Thoracic aorta (tissue), 2 donors: ENCODE data around the gene YBX3. TPM values are rescaled to one million over a fixed set of nuclear protein-coding genes. Genes with fewer than 3 reads are reported as not detected.
"Not testable (repeated sequence)": the region's sequence is repeated elsewhere in the genome, so short reads cannot be mapped to it uniquely, and the experiment has no call there.

Source experiments
- ATAC-seq: fragments of 150-250 bp; one replicate; pipeline ENCODE4 v1.8.0; 2017; ENCODE audit warnings: low read depth; ENCODE audit not compliant: insufficient number of reproducible peaks, low FRiP score
- DNase-seq: peaks from one replicate; pipeline ENCODE4 v3.0.0-alpha.2; 2020; ENCODE audit warnings: low spot score
- H3K27ac ChIP-seq, 2 donors: fragments of 200-600 bp; sonication (generic); 1 replicate in 1 of 2; 2 replicates in 1 of 2; pipeline ENCODE4 v1.5.1; 2016; ENCODE audit warnings: mild to moderate bottlenecking in 2 of 2, moderate library complexity in 2 of 2
- H3K27me3 ChIP-seq: fragments of 200-600 bp; sonication (generic); replicated peaks from 2 replicates; pipeline ENCODE4 v1.6.0; 2016; ENCODE audit warnings: mild to moderate bottlenecking; ENCODE audit not compliant: insufficient read depth
- H3K36me3 ChIP-seq: fragments of 200-600 bp; sonication (generic); one replicate; pipeline ENCODE4 v1.5.1; 2016
- H3K4me1 ChIP-seq, 2 donors: fragments of 200-600 bp; sonication (generic); 1 replicate in 1 of 2; 2 replicates in 1 of 2; pipeline versions ENCODE4 v1.5.1 to v1.6.0; 2016; ENCODE audit warnings: low read depth in 2 of 2, mild to moderate bottlenecking in 1 of 2; ENCODE audit not compliant: control insufficient read depth in 1 of 2
- H3K4me3 ChIP-seq: fragments of 200-600 bp; sonication (generic); 2 replicates; pipeline ENCODE4 v1.5.1; 2016; ENCODE audit warnings: mild to moderate bottlenecking
- H3K9me3 ChIP-seq: fragments of 200-600 bp; sonication (generic); 2 replicates; pipeline ENCODE4 v1.5.1; 2016
- total RNA-seq, 2 donors: library from RNA; depleted of rRNA; stranded (reverse); fragments of >200 nt; gene quantifications; one replicate each; pipeline versions ENCODE4 v1.1.0 to v1.2.3, GENCODE V29; 2016
- TF ChIP-seq, protein P1 (sequence below): fragments of 200-600 bp; sonication (generic); IDR thresholded peaks from one replicate; pipeline ENCODE4 v1.5.1; 2019; ENCODE audit warnings: antibody characterized with exemption

The YBX3 gene
- total RNA-seq, 2 donors from 2014 or later, result 238 to 630 TPM

DNA sequence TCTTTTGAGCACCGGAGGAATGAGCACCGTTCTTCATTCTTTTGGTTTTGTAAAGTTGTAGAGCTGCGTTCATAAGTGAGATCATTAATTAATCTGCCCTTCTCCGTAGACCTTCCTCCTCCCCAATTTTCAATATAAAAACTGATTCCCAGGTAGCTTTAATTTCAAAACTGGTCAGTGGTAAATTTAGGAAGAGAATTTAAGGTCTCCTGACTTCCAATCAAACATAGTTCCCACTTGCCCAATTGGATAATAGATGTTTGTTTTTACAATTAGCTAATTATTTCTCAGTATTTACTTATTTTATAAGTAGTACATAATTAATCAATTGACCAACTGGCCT, 27.2 kb upstream of the YBX3 start:
- H3K4me3 ChIP-seq, result peak overlapping the region; percentile 28
- peaks cover 0 to 4% of the 10 kb centered on the region in 2 donors for H3K4me1 ChIP-seq
- H3K27ac ChIP-seq, result no peak overlapping the region
- H3K27me3 ChIP-seq, result no peaks in the 10 kb centered on the region
- ATAC-seq (no peak), DNase-seq (no peak)
- TF ChIP-seq, protein P1, sequence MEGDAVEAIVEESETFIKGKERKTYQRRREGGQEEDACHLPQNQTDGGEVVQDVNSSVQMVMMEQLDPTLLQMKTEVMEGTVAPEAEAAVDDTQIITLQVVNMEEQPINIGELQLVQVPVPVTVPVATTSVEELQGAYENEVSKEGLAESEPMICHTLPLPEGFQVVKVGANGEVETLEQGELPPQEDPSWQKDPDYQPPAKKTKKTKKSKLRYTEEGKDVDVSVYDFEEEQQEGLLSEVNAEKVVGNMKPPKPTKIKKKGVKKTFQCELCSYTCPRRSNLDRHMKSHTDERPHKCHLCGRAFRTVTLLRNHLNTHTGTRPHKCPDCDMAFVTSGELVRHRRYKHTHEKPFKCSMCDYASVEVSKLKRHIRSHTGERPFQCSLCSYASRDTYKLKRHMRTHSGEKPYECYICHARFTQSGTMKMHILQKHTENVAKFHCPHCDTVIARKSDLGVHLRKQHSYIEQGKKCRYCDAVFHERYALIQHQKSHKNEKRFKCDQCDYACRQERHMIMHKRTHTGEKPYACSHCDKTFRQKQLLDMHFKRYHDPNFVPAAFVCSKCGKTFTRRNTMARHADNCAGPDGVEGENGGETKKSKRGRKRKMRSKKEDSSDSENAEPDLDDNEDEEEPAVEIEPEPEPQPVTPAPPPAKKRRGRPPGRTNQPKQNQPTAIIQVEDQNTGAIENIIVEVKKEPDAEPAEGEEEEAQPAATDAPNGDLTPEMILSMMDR, result no peak
- H3K9me3 ChIP-seq, result no peaks in the 10 kb centered on the region
- no peaks in the 10 kb centered on the region for H3K36me3 ChIP-seq

DNA sequence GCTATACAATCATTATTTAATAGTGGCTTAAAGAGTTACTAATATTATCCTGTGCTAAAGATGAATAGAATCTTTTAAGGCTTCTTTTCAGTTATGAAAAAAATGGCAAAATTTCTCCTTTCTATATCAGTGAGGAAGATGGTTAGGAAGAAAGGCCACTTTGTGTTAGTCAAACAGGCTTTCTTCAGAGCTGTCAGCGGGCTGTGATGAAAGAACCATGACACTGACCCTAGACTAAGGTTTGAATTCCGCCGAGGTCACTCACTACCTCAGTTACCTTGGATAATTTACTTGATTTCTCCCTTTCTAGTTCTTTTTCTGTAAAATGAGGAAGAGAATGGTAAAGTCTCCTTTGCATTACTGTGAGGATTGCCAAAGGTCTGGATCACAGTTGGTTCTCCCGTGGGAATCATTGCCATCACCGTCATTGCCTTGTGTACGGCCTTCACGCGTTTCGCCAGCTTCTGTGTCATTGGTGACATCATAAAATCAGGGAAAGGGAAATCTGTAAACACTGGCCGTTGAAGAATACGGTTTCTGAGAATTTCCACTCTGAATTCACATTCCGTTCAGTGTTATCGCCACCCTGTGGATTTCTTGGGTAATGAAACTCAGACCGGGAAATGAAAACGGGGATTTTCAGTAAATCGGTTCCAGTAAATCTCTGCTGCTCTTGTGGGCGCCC, 26.7 kb upstream of the YBX3 start:
- Histone ChIP-seq H3K4me1 (peaks cover 0 to 4% of the 10 kb centered on the region in 2 donors), H3K27ac (peak overlapping the region in 1 of 2 donors; percentile 39), H3K9me3 (no peaks in the 10 kb centered on the region), H3K4me3 (peak overlapping the region; percentile 63), H3K36me3 (no peaks in the 10 kb centered on the region), H3K27me3 (no peaks in the 10 kb centered on the region)
- TF ChIP-seq, protein P1, result peak; percentile 89
- DNase-seq (peak; percentile 60), ATAC-seq (peak; percentile 98)

DNA sequence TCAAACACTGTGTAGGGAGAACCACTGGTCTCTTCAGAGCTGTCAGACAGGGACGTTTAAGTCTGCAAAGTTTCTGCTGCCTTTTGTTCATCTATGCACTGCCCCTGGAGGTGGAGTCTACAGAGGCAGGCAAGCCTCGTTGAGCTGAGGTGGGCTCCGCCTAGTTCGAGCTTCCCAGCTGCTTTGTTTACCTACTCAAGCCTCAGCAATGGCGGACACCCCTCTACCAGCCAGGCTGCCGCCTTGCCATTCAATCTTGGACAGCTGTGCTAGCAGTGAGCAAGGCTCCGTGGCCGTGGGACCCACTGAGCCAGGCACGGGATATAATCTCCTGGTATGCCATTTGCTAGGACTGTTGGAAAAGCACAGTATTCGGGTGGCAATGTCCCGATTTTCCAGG, 24.6 kb upstream of the YBX3 start:
- TF ChIP-seq, protein P1, result no peak
- no peaks in the 10 kb centered on the region for H3K27me3 ChIP-seq
- ATAC-seq, result no peak
- no peak overlapping the region for H3K4me3 ChIP-seq
- H3K27ac ChIP-seq, result no peak overlapping the region
- H3K9me3 ChIP-seq, result no peaks in the 10 kb centered on the region
- DNase-seq, result no peak
- no peaks in the 10 kb centered on the region for H3K36me3 ChIP-seq
- H3K4me1 ChIP-seq, result peaks cover 0 to 4% of the 10 kb centered on the region in 2 donors

DNA sequence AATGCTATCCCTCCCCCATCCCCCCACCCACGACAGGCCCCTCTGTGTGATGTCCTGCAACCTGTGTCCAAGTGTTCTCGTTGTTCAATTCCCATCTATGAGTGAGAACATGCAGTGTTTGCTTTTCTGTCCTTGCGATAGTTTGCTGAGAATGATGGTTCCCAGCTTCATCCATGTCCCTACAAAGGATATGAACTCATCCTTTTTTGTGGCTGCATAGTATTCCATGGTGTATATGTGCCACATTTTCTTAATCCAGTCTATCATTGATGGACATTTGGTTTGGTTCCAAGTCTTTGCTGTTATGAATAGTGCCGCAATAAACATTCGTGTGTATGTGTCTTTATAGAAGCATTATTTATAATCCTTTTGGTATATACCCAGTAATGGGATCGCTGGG, 20.3 kb upstream of the YBX3 start:
- H3K36me3 ChIP-seq, H3K4me3 ChIP-seq, H3K27ac ChIP-seq, ATAC-seq, H3K4me1 ChIP-seq, DNase-seq, H3K27me3 ChIP-seq, H3K9me3 ChIP-seq: not testable (repeated sequence)

DNA sequence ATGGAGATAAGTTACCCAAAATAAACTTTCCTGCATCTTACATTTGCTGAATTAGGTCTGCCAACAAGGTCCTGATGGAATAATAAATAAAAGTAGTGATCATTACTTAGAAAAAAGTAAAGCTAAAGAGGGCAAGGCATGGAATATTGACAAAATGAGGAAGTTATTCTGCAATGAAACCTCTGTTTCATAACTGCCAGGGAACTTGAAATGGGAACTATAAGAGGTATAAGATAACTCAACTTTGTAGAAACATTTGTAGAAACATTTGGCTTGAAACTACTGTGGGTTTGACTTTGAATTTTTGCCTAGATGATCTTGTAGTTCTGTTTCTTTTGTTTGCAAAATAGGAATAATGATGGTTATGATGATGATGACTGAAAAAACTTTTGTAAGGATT, 18.7 kb upstream of the YBX3 start:
- no peaks in the 10 kb centered on the region for H3K36me3 ChIP-seq
- no peak for DNase-seq
- no peak for ATAC-seq
- H3K9me3 ChIP-seq, result no peaks in the 10 kb centered on the region
- no peak overlapping the region for H3K27ac ChIP-seq
- TF ChIP-seq, protein P1, result no peak
- no peak overlapping the region for H3K4me3 ChIP-seq
- no peaks in the 10 kb centered on the region for H3K4me1 ChIP-seq
- no peaks in the 10 kb centered on the region for H3K27me3 ChIP-seq

DNA sequence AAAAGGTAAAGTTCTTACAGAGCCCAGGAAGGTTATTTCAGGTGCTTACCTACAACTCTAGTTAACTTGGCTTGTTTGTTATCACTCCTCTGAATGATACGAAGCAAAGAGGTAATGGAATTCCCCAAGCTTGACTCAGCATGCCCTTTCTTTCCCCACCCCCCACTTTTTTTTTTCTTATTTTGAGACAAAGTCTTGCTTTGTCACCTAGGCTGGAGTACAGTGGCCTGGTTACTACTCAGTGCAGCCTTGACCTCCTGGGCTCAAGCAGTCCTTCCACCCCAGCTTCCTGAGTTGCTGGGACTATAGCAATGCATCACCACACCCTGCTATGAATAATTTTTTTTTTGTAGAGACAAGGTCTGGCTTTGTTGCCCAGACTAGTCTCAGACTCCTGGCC, 17.1 kb upstream of the YBX3 start:
- H3K4me3 ChIP-seq, result no peak overlapping the region
- DNase-seq (no peak), ATAC-seq (no peak)
- no peak overlapping the region for H3K27ac ChIP-seq
- no peaks in the 10 kb centered on the region for H3K27me3 ChIP-seq
- TF ChIP-seq, protein P1, result no peak
- H3K36me3 ChIP-seq, result no peaks in the 10 kb centered on the region
- H3K4me1 ChIP-seq, result no peaks in the 10 kb centered on the region
- H3K9me3 ChIP-seq, result no peaks in the 10 kb centered on the region
